ENCODE data around the gene MORN1.
A peak's percentile ranks its signal among the peaks of the same experiment; 100 is the strongest.

Gene MORN1

DNA sequence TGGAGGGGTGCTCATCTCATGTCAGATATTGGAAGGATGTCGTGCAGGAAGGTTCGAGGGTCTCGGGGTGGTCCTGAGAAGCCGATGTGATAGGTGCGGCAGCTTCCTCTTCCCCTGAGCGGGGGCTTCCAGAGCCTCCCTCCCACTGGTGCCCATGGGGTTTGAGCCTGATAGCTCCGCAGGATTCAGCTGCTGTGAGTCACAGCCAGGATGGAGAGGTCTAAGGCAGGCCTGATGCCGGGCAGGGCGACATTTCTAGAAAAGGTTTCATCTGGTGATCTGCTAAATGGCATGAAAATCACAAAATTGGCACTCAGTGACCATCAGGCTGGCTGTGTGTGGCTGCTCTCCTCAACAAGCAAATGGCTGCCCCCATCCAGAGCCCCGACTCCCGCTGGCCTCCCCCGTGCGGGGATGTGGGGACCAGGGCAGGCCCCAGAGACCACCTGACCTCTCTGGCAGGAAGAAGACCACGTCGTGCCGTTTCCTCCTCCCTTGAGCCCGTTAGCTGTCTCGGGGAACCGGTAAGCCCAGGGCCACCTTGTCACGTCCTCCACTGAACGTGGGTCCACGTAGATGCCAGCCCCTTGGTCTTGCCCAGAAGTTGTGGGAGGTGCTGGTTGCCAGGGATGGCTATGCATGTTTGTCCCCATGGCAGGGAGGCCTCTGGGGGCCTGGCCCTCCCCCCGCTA is 97.2 kb downstream of the MORN1 start:
- Histone ChIP-seq H3K9me3 (ENCODE audit: control insufficient read depth, low read length) (no peaks in the 10 kb centered on the region), H3K4me1 (ENCODE audit: control insufficient read depth, insufficient read depth, low read length) (peaks cover 20% of the 10 kb centered on the region), H3K27me3 (ENCODE audit: control insufficient read depth, insufficient read depth, low read length) (no peaks in the 10 kb centered on the region), H3K4me3 (ENCODE audit: low read length) (no peak overlapping the region), H3K36me3 (ENCODE audit: control insufficient read depth, insufficient read depth, low read length) (no peaks in the 10 kb centered on the region), H3K9ac (ENCODE audit: low read length) (no peak overlapping the region)

DNA sequence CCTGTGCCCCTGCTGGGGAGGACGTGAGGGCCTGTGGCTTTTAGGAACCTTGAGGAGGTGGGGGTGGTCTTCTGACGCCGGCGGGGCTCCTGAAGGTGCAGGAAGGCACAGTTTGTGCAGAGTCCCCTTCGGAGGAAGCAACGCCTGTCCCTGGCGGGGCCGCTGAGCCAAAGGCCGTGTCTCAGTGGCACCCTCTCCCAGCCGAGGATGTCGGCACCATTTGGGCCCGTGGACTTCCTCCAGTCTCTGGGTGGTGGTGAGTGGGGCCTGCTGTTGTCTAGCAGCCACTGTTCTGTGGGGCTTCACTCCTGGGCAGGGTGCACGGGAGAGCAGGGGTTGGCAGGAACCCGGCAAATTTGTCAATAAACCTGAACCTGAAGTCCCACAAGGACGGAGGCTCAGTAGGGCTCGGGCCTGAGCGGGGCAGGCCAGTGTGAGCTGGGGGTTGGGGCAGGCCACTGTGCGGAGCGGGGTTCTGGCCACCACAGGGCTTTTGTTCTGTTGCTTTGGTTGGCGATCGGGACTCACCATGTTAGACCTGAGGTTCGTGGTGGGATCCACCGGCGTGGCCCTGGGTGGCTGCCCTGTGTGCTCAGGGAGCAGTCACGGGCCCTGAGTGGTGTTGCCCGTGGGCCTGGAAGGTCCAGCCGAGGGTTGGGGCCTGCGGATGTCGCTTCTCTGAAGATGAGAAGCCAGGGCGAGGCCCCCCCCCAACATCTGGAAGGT is 98.5 kb downstream of the MORN1 start:
- H3K9me3 ChIP-seq (ENCODE audit: control insufficient read depth, low read length), result no peaks in the 10 kb centered on the region
- H3K36me3 ChIP-seq (ENCODE audit: control insufficient read depth, insufficient read depth, low read length), result no peaks in the 10 kb centered on the region
- H3K9ac ChIP-seq (ENCODE audit: low read length), result no peak overlapping the region
- no peak overlapping the region for H3K4me3 ChIP-seq (ENCODE audit: low read length)
- H3K27me3 ChIP-seq (ENCODE audit: control insufficient read depth, insufficient read depth, low read length), result no peaks in the 10 kb centered on the region
- peaks cover 20% of the 10 kb centered on the region for H3K4me1 ChIP-seq (ENCODE audit: control insufficient read depth, insufficient read depth, low read length)

DNA sequence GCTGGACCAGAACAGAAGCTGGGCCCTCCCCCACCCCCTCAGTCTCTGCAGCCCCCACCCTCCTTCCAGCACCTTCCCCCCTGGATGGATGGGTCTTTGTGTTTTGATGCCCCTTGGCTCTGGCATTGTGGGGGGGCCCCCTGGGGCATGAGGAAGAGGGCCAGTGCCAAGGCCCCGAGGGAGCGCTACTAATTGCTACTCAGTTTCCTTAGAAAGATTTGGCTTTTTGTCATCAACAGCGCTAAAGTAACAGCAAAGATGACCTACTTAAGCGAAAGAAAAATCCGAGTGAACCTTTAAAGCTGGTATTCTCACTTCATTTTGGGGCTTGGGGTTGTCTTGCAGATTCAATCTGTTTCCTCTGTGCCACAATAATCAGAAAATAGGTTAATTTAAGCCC is 99.8 kb downstream of the MORN1 start:
- Histone ChIP-seq H3K4me1 (ENCODE audit: control insufficient read depth, insufficient read depth, low read length) (peaks cover 20% of the 10 kb centered on the region), H3K36me3 (ENCODE audit: control insufficient read depth, insufficient read depth, low read length) (no peaks in the 10 kb centered on the region), H3K9me3 (ENCODE audit: control insufficient read depth, low read length) (no peaks in the 10 kb centered on the region), H3K27me3 (ENCODE audit: control insufficient read depth, insufficient read depth, low read length) (no peaks in the 10 kb centered on the region), H3K9ac (ENCODE audit: low read length) (no peak overlapping the region), H3K4me3 (ENCODE audit: low read length) (no peak overlapping the region)

DNA sequence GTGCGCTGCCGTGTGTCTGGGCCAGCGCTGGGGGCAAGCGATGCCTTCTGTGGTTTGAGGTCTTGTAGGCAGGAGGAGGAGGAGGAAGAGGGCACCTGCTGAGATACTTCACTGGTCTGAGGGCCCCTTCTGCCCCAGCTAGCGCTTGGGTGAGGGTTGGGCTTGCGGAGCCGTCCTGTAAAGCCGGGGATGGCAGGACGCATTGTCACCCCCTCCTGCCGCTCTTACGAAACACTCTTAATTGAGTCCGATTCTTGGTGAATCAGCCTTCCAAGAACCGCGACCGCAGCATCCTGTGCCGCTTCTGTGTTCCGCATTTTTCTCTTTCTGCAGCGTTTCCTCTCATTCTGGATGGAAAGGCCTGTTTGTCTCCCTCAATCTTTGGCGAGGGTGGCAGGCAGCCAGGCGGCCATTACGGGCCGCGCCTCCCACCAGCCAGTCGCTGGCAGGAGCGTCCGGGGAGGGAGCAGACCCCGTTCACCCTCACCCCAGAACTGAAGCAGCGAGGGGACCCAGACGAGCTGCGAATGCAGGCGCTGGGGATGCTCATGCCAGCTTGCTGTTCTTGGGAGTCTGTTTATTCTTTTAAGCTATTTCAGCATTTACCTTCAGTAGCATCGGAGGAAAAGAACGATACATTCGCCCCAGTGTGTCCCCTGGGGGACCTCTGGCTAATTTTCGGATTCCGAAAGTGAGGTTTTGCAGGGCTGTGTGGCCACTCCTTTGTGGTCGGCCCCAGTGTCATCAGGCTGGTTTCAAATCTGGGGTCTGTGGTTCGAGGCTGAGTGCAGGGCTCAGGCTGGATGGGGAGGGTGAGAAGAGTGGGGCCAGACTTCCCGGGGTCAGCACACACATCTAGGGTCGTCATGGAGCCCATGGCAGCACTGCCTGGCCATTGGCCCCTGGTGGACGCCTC is 100.5 kb downstream of the MORN1 start:
- H3K36me3 ChIP-seq (ENCODE audit: control insufficient read depth, insufficient read depth, low read length), result no peaks in the 10 kb centered on the region
- no peaks in the 10 kb centered on the region for H3K9me3 ChIP-seq (ENCODE audit: control insufficient read depth, low read length)
- no peak overlapping the region for H3K4me3 ChIP-seq (ENCODE audit: low read length)
- H3K4me1 ChIP-seq (ENCODE audit: control insufficient read depth, insufficient read depth, low read length), result peaks cover 20% of the 10 kb centered on the region
- H3K9ac ChIP-seq (ENCODE audit: low read length), result peak overlapping the region; percentile 15
- no peaks in the 10 kb centered on the region for H3K27me3 ChIP-seq (ENCODE audit: control insufficient read depth, insufficient read depth, low read length)

DNA sequence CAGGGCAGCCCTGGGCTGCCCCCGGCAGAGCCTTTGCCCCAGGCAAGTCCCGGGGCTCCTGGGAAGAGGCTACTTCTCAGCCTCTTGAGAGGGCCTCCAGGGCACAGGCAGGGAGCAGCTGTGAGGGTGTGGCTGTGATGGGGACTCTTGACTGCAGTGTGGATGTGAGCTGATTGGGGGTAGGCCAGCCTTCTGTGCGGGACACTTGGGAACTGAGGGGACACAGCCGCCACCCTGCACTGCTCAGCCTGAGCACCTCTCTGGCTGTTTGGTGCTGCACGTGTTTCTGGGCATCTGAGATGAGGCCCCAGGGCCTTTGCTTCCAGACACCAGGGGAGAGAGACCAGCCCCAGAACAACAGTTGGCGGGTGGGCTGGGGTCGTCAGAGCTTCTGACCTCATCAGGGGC is 101.2 kb downstream of the MORN1 start:
- H3K36me3 ChIP-seq (ENCODE audit: control insufficient read depth, insufficient read depth, low read length), result no peaks in the 10 kb centered on the region
- H3K9ac ChIP-seq (ENCODE audit: low read length), result no peak overlapping the region
- H3K4me1 ChIP-seq (ENCODE audit: control insufficient read depth, insufficient read depth, low read length), result peaks cover 20% of the 10 kb centered on the region
- H3K27me3 ChIP-seq (ENCODE audit: control insufficient read depth, insufficient read depth, low read length), result no peaks in the 10 kb centered on the region
- H3K4me3 ChIP-seq (ENCODE audit: low read length), result no peak overlapping the region
- no peaks in the 10 kb centered on the region for H3K9me3 ChIP-seq (ENCODE audit: control insufficient read depth, low read length)

DNA sequence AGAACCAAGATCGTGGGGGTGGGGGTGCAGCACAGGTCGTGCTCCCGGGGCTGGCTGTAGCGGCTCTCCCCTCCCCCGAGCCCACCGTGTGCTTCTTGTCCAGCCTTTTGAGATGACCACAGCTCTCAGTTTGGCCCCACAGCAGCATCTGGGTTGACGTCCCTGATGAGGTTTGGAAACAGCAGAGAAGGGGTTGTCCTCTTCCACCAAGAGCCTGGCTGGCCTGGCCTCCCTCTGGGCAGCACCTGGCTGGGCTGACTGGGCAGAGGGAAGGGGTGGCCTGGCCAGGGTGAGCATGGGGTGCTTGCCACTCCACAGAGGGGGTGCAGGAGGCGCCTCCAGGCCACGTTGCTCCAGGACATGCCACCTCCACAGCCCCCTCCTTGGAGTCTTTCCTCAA is 101.7 kb downstream of the MORN1 start:
- H3K36me3 ChIP-seq (ENCODE audit: control insufficient read depth, insufficient read depth, low read length), result no peaks in the 10 kb centered on the region
- no peaks in the 10 kb centered on the region for H3K27me3 ChIP-seq (ENCODE audit: control insufficient read depth, insufficient read depth, low read length)
- H3K9ac ChIP-seq (ENCODE audit: low read length), result no peak overlapping the region
- no peak overlapping the region for H3K4me3 ChIP-seq (ENCODE audit: low read length)
- H3K4me1 ChIP-seq (ENCODE audit: control insufficient read depth, insufficient read depth, low read length), result peaks cover 20% of the 10 kb centered on the region
- no peaks in the 10 kb centered on the region for H3K9me3 ChIP-seq (ENCODE audit: control insufficient read depth, low read length)

DNA sequence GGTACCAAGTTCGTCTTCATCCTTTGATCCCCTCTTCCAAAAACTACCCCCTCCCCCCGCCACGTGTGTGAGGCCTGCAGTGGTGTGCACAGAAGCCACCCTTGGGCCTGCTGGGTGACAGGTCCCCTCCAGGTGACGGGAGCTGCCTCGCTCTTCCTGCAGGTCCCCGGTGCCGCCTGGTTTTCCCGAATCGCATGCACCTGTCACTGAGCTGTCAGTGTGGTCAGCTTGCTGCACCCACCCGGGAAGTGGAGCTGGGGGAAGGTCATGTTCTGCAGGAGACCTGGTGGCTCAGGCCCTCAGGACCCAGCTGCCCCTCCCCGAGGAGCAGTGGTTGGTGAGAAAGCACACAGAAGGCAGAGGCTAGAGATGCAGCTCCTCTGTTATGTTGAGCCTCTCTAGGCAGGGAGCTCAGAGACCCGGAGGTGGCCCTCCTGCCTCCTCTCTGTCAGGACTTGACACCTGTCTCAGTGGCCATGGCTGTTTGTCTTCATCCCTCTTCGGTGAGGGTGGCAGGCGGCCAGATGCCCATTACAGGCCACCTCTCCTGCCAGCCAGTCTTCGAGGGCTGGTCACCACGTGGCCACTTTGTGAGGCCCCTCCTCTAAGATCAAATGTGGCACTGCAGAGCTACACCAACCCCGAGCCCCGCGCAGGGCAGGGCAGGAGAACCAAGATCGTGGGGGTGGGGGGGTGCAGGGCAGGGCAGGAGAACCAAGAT is 102.4 kb downstream of the MORN1 start:
- H3K9me3 ChIP-seq (ENCODE audit: control insufficient read depth, low read length), result no peaks in the 10 kb centered on the region

DNA sequence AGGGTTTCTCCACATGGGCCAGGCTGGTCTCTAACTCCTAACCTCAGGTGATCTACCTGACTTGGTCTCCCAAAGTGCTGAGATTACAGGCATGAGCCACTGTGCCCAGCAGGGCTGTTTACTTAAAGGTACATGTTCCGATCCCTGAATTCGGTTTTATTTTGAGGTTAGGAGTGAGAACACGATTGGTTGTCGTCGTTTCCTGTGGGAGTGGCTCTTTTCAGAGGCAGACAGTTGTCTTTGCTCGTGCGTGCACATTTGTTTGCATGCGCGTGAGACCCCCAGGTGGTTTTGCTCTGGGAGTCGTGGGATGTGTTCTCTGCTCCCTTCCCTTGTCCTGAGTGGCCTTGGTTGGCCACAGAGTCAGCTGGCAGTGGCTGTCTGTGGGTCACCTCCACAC is 103.0 kb downstream of the MORN1 start:
- H3K9ac ChIP-seq (ENCODE audit: low read length), result no peak overlapping the region
- H3K4me1 ChIP-seq (ENCODE audit: control insufficient read depth, insufficient read depth, low read length), result peaks cover 24% of the 10 kb centered on the region
- H3K27me3 ChIP-seq (ENCODE audit: control insufficient read depth, insufficient read depth, low read length), result no peaks in the 10 kb centered on the region
- H3K4me3 ChIP-seq (ENCODE audit: low read length), result no peak overlapping the region
- H3K9me3 ChIP-seq (ENCODE audit: control insufficient read depth, low read length), result no peaks in the 10 kb centered on the region
- no peaks in the 10 kb centered on the region for H3K36me3 ChIP-seq (ENCODE audit: control insufficient read depth, insufficient read depth, low read length)

More for the DNA sequence above, 102.4 kb downstream of the MORN1 start:
- Histone ChIP-seq H3K36me3 (ENCODE audit: control insufficient read depth, insufficient read depth, low read length) (no peaks in the 10 kb centered on the region), H3K4me1 (ENCODE audit: control insufficient read depth, insufficient read depth, low read length) (peaks cover 23% of the 10 kb centered on the region), H3K27me3 (ENCODE audit: control insufficient read depth, insufficient read depth, low read length) (no peaks in the 10 kb centered on the region), H3K9ac (ENCODE audit: low read length) (no peak overlapping the region), H3K4me3 (ENCODE audit: low read length) (no peak overlapping the region)

DNA sequence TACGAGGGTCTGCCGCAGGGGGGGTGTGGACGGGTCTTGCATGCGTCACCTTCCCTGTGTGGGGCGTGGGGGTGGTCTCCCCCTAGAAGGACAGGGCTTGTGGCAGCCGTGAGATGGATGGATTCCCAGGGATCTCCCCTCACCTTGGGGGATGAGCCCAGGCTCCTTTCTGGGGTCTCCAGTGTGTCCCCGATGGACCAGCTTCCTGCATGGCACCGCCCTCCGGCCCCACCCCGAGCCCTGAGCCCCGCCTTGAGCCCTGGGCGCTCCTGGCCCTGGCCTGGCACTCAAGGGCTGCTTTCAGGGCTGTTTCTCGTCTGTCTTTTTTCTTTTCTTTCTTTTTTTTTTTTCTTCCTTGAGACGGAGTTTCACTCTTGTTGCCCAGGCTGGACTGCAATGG is 103.7 kb downstream of the MORN1 start:
- H3K4me3 ChIP-seq (ENCODE audit: low read length), result no peak overlapping the region
- H3K9me3 ChIP-seq (ENCODE audit: control insufficient read depth, low read length), result no peaks in the 10 kb centered on the region
- no peaks in the 10 kb centered on the region for H3K27me3 ChIP-seq (ENCODE audit: control insufficient read depth, insufficient read depth, low read length)
- H3K4me1 ChIP-seq (ENCODE audit: control insufficient read depth, insufficient read depth, low read length), result peaks cover 24% of the 10 kb centered on the region
- no peaks in the 10 kb centered on the region for H3K36me3 ChIP-seq (ENCODE audit: control insufficient read depth, insufficient read depth, low read length)
- H3K9ac ChIP-seq (ENCODE audit: low read length), result no peak overlapping the region

DNA sequence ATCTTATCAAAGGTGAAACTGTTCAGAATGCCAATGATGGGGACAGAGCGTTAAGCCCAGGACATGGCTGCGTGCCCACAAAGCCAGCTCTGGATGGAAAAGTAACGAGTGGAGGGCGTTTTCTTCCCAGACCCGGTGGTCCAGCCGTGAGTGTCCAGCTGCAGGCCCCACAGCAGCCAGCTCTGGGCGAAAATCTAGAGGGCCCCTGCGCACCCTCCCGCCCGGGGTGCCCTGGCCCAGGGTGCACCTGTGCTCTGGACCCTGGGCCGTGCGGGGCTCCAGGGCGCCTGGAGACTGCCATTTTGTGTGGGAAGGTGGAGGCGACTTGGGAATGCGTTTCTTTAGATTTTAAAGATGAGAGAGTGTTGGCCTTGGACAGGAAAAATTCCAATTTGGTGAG is 104.4 kb downstream of the MORN1 start:
- Histone ChIP-seq H3K9me3 (ENCODE audit: control insufficient read depth, low read length) (no peaks in the 10 kb centered on the region), H3K27me3 (ENCODE audit: control insufficient read depth, insufficient read depth, low read length) (no peaks in the 10 kb centered on the region), H3K4me3 (ENCODE audit: low read length) (no peak overlapping the region), H3K9ac (ENCODE audit: low read length) (no peak overlapping the region), H3K4me1 (ENCODE audit: control insufficient read depth, insufficient read depth, low read length) (peaks cover 24% of the 10 kb centered on the region), H3K36me3 (ENCODE audit: control insufficient read depth, insufficient read depth, low read length) (no peaks in the 10 kb centered on the region)

DNA sequence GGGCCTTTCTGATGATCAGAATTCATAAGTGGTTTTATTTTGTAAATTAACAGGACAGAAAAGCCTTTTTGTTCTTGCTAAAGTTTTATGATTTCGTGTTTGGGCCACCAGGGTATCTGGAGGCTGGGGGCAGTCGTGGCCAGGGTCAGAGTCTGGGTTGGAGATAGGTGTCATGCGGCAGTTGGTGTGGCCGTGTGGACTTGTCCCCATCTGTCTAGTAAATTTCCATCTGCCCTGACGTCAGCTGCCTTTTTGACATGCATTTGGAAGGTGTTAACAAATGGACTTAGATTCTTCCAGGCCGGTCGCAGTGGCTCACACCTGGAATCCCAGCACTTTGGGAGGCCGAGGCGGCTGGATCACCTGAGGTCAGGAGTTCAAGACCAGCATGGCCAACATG is 106.4 kb downstream of the MORN1 start:
- H3K27me3 ChIP-seq (ENCODE audit: control insufficient read depth, insufficient read depth, low read length), result no peaks in the 10 kb centered on the region
- no peaks in the 10 kb centered on the region for H3K36me3 ChIP-seq (ENCODE audit: control insufficient read depth, insufficient read depth, low read length)
- no peak overlapping the region for H3K4me3 ChIP-seq (ENCODE audit: low read length)
- H3K4me1 ChIP-seq (ENCODE audit: control insufficient read depth, insufficient read depth, low read length), result peaks cover 16% of the 10 kb centered on the region
- no peaks in the 10 kb centered on the region for H3K9me3 ChIP-seq (ENCODE audit: control insufficient read depth, low read length)
- no peak overlapping the region for H3K9ac ChIP-seq (ENCODE audit: low read length)
